Osteocyte (in vitro differentiated cells): ENCODE data around the gene IL25. TPM values are rescaled to one million over a fixed set of nuclear protein-coding genes. Genes with fewer than 3 reads are reported as not detected.

Experiments used
- DNase-seq: peaks from one replicate; pipeline ENCODE4 v3.0.0; 2021; ENCODE audit warnings: mixed read lengths; ENCODE audit not compliant: unreplicated experiment; ENCODE audit errors: extremely low spot score
- H3K27ac Mint-ChIP-seq: one replicate; pipeline ENCODE4 v1.8.0; 2021; ENCODE audit warnings: mild to moderate bottlenecking, mixed read lengths; ENCODE audit not compliant: unreplicated experiment
- H3K27me3 Mint-ChIP-seq: one replicate; pipeline ENCODE4 v1.8.0; 2021; ENCODE audit warnings: mixed read lengths; ENCODE audit not compliant: unreplicated experiment
- H3K36me3 Mint-ChIP-seq: one replicate; pipeline ENCODE4 v1.8.0; 2021; ENCODE audit warnings: mixed read lengths; ENCODE audit not compliant: unreplicated experiment
- H3K4me1 Mint-ChIP-seq: one replicate; pipeline ENCODE4 v1.8.0; 2021; ENCODE audit warnings: mixed read lengths; ENCODE audit not compliant: unreplicated experiment
- H3K4me3 Mint-ChIP-seq: one replicate; pipeline ENCODE4 v1.8.0; 2021; ENCODE audit warnings: mild to moderate bottlenecking, moderate library complexity, mixed read lengths; ENCODE audit not compliant: unreplicated experiment
- H3K9me3 Mint-ChIP-seq: one replicate; pipeline ENCODE4 v1.8.0; 2021; ENCODE audit warnings: mixed read lengths; ENCODE audit not compliant: unreplicated experiment
- CTCF ChIP-seq: fragments of 200-600 bp; sonication (generic); IDR thresholded peaks from 2 replicates; pipeline ENCODE4 v1.5.0; 2021; ENCODE audit warnings: antibody characterized with exemption, mild to moderate bottlenecking, moderate library complexity
- total RNA-seq: library from RNA; stranded (reverse); gene quantifications from 2 replicates; pipeline ENCODE4 v1.2.1, GENCODE V29; 2021

IL25 gene
- total RNA-seq, 1 donor from 2014 or later: not detected

DNA sequence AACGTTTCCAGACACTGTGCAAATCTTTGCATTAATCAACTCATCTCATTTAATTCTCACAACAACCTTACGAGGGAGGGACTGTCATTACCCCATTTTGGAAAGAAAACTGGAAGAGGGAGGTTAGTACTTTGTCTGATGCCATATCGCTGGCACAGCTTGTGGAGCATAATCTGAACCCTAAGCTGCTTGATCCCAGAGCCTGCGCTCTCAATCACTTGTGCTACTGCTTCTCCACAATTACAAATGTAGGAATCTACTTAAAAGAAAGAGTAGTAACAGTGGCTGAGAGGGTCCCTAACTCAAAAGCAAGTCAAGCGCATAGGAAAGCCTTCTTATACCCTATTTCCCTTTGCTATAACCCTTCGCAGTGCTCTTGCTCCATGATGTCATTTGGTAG lies 10.8 kb upstream of the IL25 start:
- no peak for DNase-seq
- peaks cover 29% of the 10 kb centered on the region for H3K4me1 Mint-ChIP-seq
- TF ChIP-seq CTCF: no peak
- no peak overlapping the region for H3K4me3 Mint-ChIP-seq
- H3K27me3 Mint-ChIP-seq: no peaks in the 10 kb centered on the region
- H3K36me3 Mint-ChIP-seq: peaks cover 11% of the 10 kb centered on the region
- H3K27ac Mint-ChIP-seq: peak overlapping the region; percentile 67
- no peaks in the 10 kb centered on the region for H3K9me3 Mint-ChIP-seq

- Mint-ChIP-seq H3K36me3 (peaks cover 10% of the 10 kb centered on the region), H3K27me3 (no peaks in the 10 kb centered on the region), H3K9me3 (no peaks in the 10 kb centered on the region), H3K4me3 (no peak overlapping the region), H3K27ac (no peak overlapping the region), H3K4me1 (peaks cover 33% of the 10 kb centered on the region)
- TF ChIP-seq CTCF: peak; percentile 26
- DNase-seq: no peak
These were observed 10.4 kb upstream of the IL25 start for GRCh38 chr14:23362200-23362599.

DNA sequence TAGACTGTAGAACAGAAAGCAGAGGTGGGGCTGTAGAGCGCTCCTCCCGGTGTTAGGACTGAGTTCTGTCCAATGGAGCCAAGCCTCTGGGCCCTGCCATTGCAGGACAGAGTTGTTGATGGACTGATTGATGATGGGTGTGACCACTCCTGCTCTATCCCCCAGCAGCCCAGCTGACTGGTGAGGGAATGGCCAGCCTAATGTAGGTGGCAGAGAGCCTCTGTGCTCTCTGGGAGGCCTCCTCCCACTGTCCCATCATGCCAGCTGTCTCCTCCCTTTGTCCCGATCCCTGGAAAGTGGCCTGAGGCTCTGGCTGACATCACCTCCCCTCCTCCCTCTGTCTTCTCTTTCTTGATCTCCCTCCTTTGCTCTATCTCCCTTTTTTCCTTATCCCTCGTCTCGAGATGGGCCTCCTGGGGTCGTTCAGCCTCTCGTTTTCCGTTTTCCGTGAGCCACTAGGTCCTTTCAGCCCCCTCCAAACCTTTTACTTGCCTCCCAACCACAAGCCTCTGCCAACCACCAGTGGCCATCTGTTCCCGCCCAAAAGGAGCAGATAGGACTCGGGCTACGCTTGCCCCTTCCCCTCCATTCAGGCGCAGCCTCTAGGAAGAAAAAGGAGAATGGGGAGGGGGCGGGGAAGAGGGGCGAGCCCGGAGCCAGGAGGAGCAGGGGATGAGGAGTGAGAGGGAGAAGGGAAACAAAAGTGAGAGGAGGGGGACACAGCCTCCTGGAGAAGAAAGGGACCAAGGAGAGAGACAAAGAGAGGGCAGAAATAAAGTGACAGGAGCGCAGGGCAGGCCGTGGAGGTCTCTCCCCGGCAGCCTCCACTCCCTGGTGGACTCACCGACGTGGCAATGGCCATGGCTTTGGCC lies 8.2 kb upstream of the IL25 start:
- TF ChIP-seq CTCF: no peak
- Mint-ChIP-seq H3K27me3 (peaks cover 5% of the 10 kb centered on the region), H3K9me3 (no peaks in the 10 kb centered on the region)

DNA sequence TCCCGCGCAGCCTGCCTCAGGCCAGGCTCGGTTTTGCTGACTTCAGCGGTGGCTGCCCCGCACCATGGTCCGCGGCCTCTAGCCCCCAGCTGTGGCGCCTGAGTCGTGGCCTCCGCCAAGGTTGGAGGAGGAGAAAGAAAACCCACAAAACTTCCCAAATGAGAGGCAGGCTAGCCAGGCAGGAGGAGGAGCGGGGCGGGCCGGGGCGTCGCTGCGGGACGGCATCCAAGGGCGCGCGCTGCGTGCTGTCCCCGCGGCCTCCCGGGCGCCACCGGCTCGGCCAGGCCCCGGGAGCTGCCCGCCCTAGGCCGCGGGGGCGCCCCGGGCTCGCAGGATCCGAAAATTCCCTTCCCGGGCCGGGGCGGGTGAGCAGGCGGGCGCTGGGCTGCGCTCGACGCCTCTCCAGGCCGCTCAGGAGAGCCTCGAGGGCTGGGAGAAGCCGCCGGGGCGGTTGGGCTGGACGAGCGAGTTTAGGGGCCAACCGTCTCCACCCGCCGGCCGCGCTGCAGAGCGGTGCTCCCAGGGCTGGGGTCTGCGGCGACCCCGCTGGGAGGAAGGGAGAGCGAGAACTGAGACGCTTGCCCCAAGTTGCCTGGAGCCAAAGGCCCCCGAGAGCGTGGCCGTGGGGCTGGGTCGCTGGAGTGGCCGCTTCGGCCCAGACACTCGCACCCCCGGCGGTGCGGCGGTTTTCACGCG lies 7.4 kb upstream of the IL25 start, which contains the start of gene EFS:
EFS (minus strand) TSS at position 137 of the 696 bp plus-strand sequence. CDS start 147 bp downstream, outside the sequence.
- Mint-ChIP-seq H3K4me3 (peak within 1 kb of the TSS; percentile 88), H3K9me3 (no peaks in the 10 kb centered on the region), H3K27ac (peak within 1 kb of the TSS; percentile 97), H3K4me1 (peaks cover 33% of the 10 kb centered on the region), H3K36me3 (peaks cover 8% of the 10 kb centered on the region), H3K27me3 (peaks cover 5% of the 10 kb centered on the region)
- TF ChIP-seq CTCF: no peak
- DNase-seq: no peak

More for the DNA sequence above, 8.2 kb upstream of the IL25 start:
- no peak for DNase-seq
- Mint-ChIP-seq H3K4me1 (peaks cover 33% of the 10 kb centered on the region), H3K27ac (peak overlapping the region; percentile 97), H3K4me3 (peak overlapping the region; percentile 88), H3K36me3 (peaks cover 10% of the 10 kb centered on the region)
